BJ (cell line): ENCODE measurements around the gene BLOC1S2. TPM values are rescaled to one million over a fixed set of nuclear protein-coding genes. Genes with fewer than 3 reads are reported as not detected.

Source experiments
- CTCF ChIA-PET: fragments of 350-600 bp; formaldehyde crosslinking; extraction: SDS; loops from one replicate; lab custom pipeline; 2021; ENCODE audit warnings: antibody characterized with exemption, inconsistent platforms; lab: Yijun Ruan, JAX
- POLR2A ChIA-PET: fragments of 300-600 bp; sonication (Branson Sonifier 250); formaldehyde crosslinking; extraction: SDS; loops from one replicate; lab custom pipeline; 2021; ENCODE audit warnings: antibody characterized with exemption; lab: Charles Lee
- DNase-seq: peaks from one replicate; pipeline ENCODE4 v3.0.0-alpha.2; 2011; ENCODE audit warnings: low read depth
- H3K27me3 ChIP-seq: 2 replicates; pipeline ENCODE4 v1.6.0; 2011; ENCODE audit warnings: low read length; ENCODE audit not compliant: control insufficient read depth, insufficient read depth
- H3K36me3 ChIP-seq: 2 replicates; pipeline ENCODE4 v1.5.1; 2011; ENCODE audit warnings: low read length; ENCODE audit not compliant: control insufficient read depth, insufficient read depth
- H3K4me3 ChIP-seq: 2 replicates; pipeline ENCODE4 v1.5.1; 2011; ENCODE audit warnings: low read depth, mild to moderate bottlenecking, control low read depth, low read length
- CTCF ChIP-seq: IDR thresholded peaks from 2 replicates; pipeline ENCODE4 v1.5.1; 2011; ENCODE audit warnings: low read depth, mild to moderate bottlenecking, control low read depth, inconsistent platforms, low read length, moderate library complexity; ENCODE audit not compliant: insufficient read depth
- polyA plus RNA-seq: library from polyadenylated mRNA; depleted of rRNA; stranded (reverse); fragments of >200 nt; gene quantifications from 2 replicates; pipeline ENCODE4 v1.2.3, GENCODE V29; 2011

Gene BLOC1S2
- polyA plus RNA-seq, 1 experiment: 18.7 TPM

DNA sequence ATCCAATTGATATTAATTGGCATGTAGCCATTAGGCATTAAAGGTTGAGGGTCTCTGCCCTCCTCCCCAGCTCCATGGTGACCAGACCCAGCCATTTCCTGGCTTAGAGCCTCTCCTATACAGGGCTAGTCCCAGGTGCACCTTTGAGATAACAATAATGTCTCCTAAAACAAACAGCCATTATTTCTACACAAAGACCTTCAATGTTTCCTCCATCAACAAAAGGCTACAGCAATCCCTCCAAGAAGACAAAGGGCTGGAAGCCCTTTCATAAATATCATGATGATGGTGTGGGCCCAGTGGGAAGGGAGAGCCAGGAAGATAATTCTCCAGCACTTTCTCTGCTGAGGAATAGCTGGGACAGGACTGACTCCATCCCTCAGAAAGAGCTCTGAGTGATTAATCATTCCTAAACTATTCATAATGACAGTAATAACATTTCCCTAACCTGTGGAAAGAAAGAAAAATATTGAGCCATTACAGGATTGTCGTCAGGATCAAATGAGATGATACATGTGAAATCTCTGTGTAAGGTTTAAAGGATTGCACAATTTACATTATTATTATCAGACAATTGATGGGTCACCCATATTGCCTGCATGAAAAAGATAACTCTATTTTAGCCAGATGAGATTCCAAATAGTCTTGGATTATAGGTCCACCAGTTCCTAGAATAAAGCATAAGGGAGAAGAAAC lies 33.4 kb upstream of the BLOC1S2 start:
- POLR2A ChIA-PET: no interaction called here
- DNase-seq: no peak
- no peak for TF ChIP-seq CTCF
- H3K4me3 ChIP-seq: no peak overlapping the region
- no peaks in the 10 kb centered on the region for H3K36me3 ChIP-seq
- peaks cover 6% of the 10 kb centered on the region for H3K27me3 ChIP-seq
- CTCF ChIA-PET: interaction anchor here (1.0 to 1.4 kb wide), 3 partner anchors 15 to 18 kb away, joined by 3 to 4 read pairs (median 4); no protein-coding TSS in a partner anchor

DNA sequence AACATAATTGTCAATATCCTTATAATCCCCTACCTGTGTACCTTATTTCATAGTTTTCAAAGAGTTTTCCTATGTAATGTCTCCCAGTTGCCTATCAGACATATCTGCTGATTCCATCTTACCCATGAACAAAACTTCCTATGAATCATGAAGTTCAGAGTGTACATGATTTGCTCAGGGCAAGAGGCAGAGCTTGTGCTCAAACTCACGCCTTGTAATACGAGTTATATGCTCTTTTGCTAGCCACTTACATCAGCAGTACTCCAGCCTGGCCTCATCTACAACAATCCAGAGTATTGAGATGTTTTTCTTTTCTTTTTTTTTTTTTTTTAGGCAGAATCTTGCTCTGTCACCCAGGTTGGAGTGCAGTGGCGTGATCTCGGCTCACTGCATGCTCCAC lies 31.7 kb upstream of the BLOC1S2 start:
- no peak for DNase-seq
- no peak for TF ChIP-seq CTCF
- Histone ChIP-seq H3K27me3 (peaks cover 9% of the 10 kb centered on the region), H3K4me3 (no peak overlapping the region), H3K36me3 (no peaks in the 10 kb centered on the region)
- CTCF ChIA-PET: interaction anchor here (0.6 to 1.8 kb wide), 2 partner anchors 12 to 50 kb away, joined by 4 read pairs; partner anchors contain the start of gene PKD2L1
- POLR2A ChIA-PET: no interaction called here

DNA sequence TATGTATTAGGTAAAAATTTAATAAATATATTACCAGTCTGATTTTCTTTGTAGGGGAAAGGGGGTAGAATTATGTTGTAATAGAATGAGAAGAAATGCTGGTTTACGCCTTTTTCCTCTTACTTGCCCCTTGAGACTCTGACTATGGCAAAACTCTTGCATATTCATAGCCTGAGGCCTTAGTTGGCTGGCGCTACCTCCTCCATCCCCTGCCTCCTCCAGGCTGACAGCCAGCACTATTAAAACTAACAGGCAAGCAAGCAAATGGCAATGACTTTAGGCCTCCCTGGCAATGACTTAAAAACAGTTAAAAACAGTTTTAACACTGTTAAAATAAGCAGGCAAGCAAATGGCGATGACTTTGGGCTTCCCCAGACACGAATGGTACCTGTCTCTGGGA lies 29.1 kb upstream of the BLOC1S2 start:
- DNase-seq: no peak
- no peak overlapping the region for H3K4me3 ChIP-seq
- H3K27me3 ChIP-seq: peaks cover 13% of the 10 kb centered on the region
- ChIA-PET POLR2A (no interaction called here), CTCF (interaction anchor here (1.3 kb wide), 1 partner anchor 11 kb away, joined by 3 read pairs; no protein-coding TSS in a partner anchor)
- H3K36me3 ChIP-seq: no peaks in the 10 kb centered on the region
- no peak for TF ChIP-seq CTCF

GRCh38 chr10:100311298-100311697 lies 24.8 kb upstream of the BLOC1S2 start:
- DNase-seq: no peak
- no peak for TF ChIP-seq CTCF
- ChIA-PET POLR2A (no interaction called here), CTCF (interaction anchor here (0.7 to 1.9 kb wide), 2 partner anchors 207 to 466 kb away, joined by 4 to 5 read pairs; no protein-coding TSS in a partner anchor)
- Histone ChIP-seq H3K27me3 (peaks cover 9% of the 10 kb centered on the region), H3K4me3 (no peak overlapping the region), H3K36me3 (no peaks in the 10 kb centered on the region)

GRCh38 chr10:100307684-100308083 lies 21.2 kb upstream of the BLOC1S2 start:
- TF ChIP-seq CTCF: no peak
- no peak overlapping the region for H3K4me3 ChIP-seq
- ChIA-PET CTCF (interaction anchor here (1.6 kb wide), 1 partner anchor 22 kb away, joined by 3 read pairs; the partner anchor contains the start of gene PKD2L1), POLR2A (no interaction called here)
- peaks cover 16% of the 10 kb centered on the region for H3K27me3 ChIP-seq
- H3K36me3 ChIP-seq: no peaks in the 10 kb centered on the region
- no peak for DNase-seq
